Endothelial cell of umbilical vein (primary cell): ENCODE measurements around the gene SMCO3. TPM values are rescaled to one million over a fixed set of nuclear protein-coding genes. Genes with fewer than 3 reads are reported as not detected.

Source experiments
- BruUV-seq: library from RNA; stranded (reverse); fragments of 400-500 nt; replicated peaks from 2 replicates; lab custom pipeline; 2021; lab: Mats Ljungman, UMichigan
- CTCF ChIA-PET: fragments of 300-600, 350-600 bp; sonication (Branson Sonifier 250); formaldehyde crosslinking; loops from one replicate; lab custom pipeline; 2021; ENCODE audit warnings: antibody characterized with exemption, inconsistent platforms; lab: Charles Lee
- POLR2A ChIA-PET: fragments of 300-600, 350-600 bp; sonication (Branson Sonifier 250); formaldehyde crosslinking; loops from one replicate; lab custom pipeline; 2021; ENCODE audit warnings: antibody characterized with exemption, inconsistent platforms; lab: Charles Lee
- DNase-seq: peaks from one replicate; pipeline ENCODE4 v3.0.0-alpha.2; 2011; ENCODE audit warnings: low read depth, low spot score
- FAIRE-seq: peaks from 2 replicates; lab custom pipeline; 2011; peaks lifted over from hg19 to GRCh38; lab: Jason Lieb, UNC
- H2AFZ ChIP-seq: 2 replicates; pipeline ENCODE4 v1.6.0; 2012; ENCODE audit warnings: low read depth, low read length, control low read depth, inconsistent platforms
- H3K27ac ChIP-seq: 2 replicates; pipeline ENCODE4 v1.5.1; 2011; ENCODE audit warnings: low read depth, mild to moderate bottlenecking, control low read depth, low read length, moderate library complexity; ENCODE audit not compliant: insufficient read depth
- H3K27me3 ChIP-seq, 2 experiments: 2 replicates each; pipeline versions ENCODE4 v1.6.0 to v1.6.1; 2011; ENCODE audit warnings: low read length in 2 of 2, mixed read lengths in 1 of 2; ENCODE audit not compliant: control insufficient read depth in 2 of 2, insufficient read depth in 2 of 2
- H3K36me3 ChIP-seq, 2 experiments: 2 replicates in 1 of 2; 3 replicates in 1 of 2; pipeline ENCODE4 v1.5.1; 2011; ENCODE audit warnings: low read length in 2 of 2, mild to moderate bottlenecking in 1 of 2, moderate library complexity in 1 of 2; ENCODE audit not compliant: control insufficient read depth in 2 of 2, insufficient read depth in 2 of 2; ENCODE audit errors: extremely low read depth in 1 of 2
- H3K4me1 ChIP-seq: 3 replicates; pipeline ENCODE4 v1.5.1; 2011; ENCODE audit warnings: mild to moderate bottlenecking, low read length; ENCODE audit not compliant: control insufficient read depth, insufficient read depth; ENCODE audit errors: extremely low read depth
- H3K4me2 ChIP-seq: 2 replicates; pipeline ENCODE4 v1.6.1; 2011; ENCODE audit warnings: low read length, control low read depth, mixed read lengths; ENCODE audit not compliant: insufficient read depth
- H3K4me3 ChIP-seq, 3 experiments: fragments of 200-600 bp in 1 of 3; sonication (generic), shearing (Covaris generic) in 1 of 3; replicated peaks in 1 of 3; 2 replicates each; pipeline ENCODE4 v1.5.1; 2011 to 2016; ENCODE audit warnings: control low read depth in 3 of 3, low read length in 3 of 3, mild to moderate bottlenecking in 2 of 3, inconsistent platforms in 1 of 3, low read depth in 1 of 3, moderate library complexity in 1 of 3; ENCODE audit not compliant: insufficient read depth in 1 of 3
- H3K79me2 ChIP-seq: 2 replicates; pipeline ENCODE4 v1.6.0; 2012; ENCODE audit warnings: low read length, inconsistent platforms; ENCODE audit not compliant: control insufficient read depth, insufficient read depth
- H3K9ac ChIP-seq: replicated peaks from 2 replicates; pipeline ENCODE3; 2011; ENCODE audit warnings: low read length, control low read depth; ENCODE audit not compliant: insufficient read depth; ENCODE audit errors: extremely low read depth
- H3K9me1 ChIP-seq: replicated peaks from 3 replicates; pipeline ENCODE4 v1.6.0; 2011; ENCODE audit warnings: mild to moderate bottlenecking, low read length; ENCODE audit not compliant: control insufficient read depth, insufficient read depth; ENCODE audit errors: extremely low read depth
- H3K9me3 ChIP-seq: replicated peaks from 2 replicates; pipeline ENCODE4 v1.5.1; 2012; ENCODE audit warnings: low read length, inconsistent platforms; ENCODE audit not compliant: control insufficient read depth, insufficient read depth
- H4K20me1 ChIP-seq: replicated peaks from 2 replicates; pipeline ENCODE3; 2011; ENCODE audit warnings: mild to moderate bottlenecking, low read length; ENCODE audit not compliant: control insufficient read depth, insufficient read depth; ENCODE audit errors: extremely low read depth
- CTCF ChIP-seq, 2 donors: IDR thresholded peaks; 1 replicate in 1 of 2; 2 replicates in 1 of 2; pipeline ENCODE4 v1.5.1; 2011; ENCODE audit warnings: low read length in 2 of 2, mild to moderate bottlenecking in 2 of 2, moderate library complexity in 2 of 2, control low read depth in 1 of 2, inconsistent platforms in 1 of 2, low read depth in 1 of 2; ENCODE audit not compliant: insufficient read depth in 1 of 2; ENCODE audit errors: extremely low read depth in 1 of 2
- EZH2 ChIP-seq: IDR thresholded peaks from 2 replicates; pipeline ENCODE4 v1.6.1; 2012; ENCODE audit warnings: borderline replicate concordance, low read depth, mild to moderate bottlenecking, moderate library complexity, low read length, inconsistent platforms; ENCODE audit not compliant: severe bottlenecking
- FOS ChIP-seq: IDR thresholded peaks from 2 replicates; pipeline ENCODE4 v1.6.1; 2011; ENCODE audit warnings: mild to moderate bottlenecking, low read length, moderate library complexity, borderline replicate concordance; ENCODE audit not compliant: insufficient read depth
- GATA2 ChIP-seq: IDR thresholded peaks from 2 replicates; pipeline ENCODE4 v1.7.0; 2011; ENCODE audit warnings: low read depth, mild to moderate bottlenecking, moderate library complexity, mixed read lengths, low read length; ENCODE audit not compliant: insufficient read length, insufficient read depth
- JUN ChIP-seq: IDR thresholded peaks from 2 replicates; pipeline ENCODE4 v1.6.1; 2011; ENCODE audit warnings: borderline replicate concordance, low read depth; ENCODE audit not compliant: insufficient read length, insufficient read depth
- MAX ChIP-seq: IDR thresholded peaks from 2 replicates; pipeline ENCODE4 v1.6.1; 2011; ENCODE audit not compliant: insufficient read depth, insufficient read length
- MYC ChIP-seq: IDR thresholded peaks from one replicate; pipeline ENCODE4 v1.6.1; 2011; ENCODE audit warnings: mild to moderate bottlenecking, low read depth, low read length
- POLR2A ChIP-seq: IDR thresholded peaks from 2 replicates; pipeline ENCODE4 v1.6.1; 2012; ENCODE audit warnings: low read depth, mild to moderate bottlenecking, control low read depth, low read length
- POLR2AphosphoS5 ChIP-seq: IDR thresholded peaks from 2 replicates; pipeline ENCODE4 v1.6.1; 2012; ENCODE audit warnings: low read depth, mild to moderate bottlenecking, control low read depth, low read length, moderate library complexity; ENCODE audit not compliant: insufficient read depth
- dilution Hi-C: fragments of 300-500 bp; cut with MboI; formaldehyde crosslinking; loops from one replicate; pipeline ENCODE4 v1.15.0; 2019; ENCODE audit warnings: low sequenced_read_pairs; ENCODE audit not compliant: extremely low pct_ligation_motif_present
- intact Hi-C: fragments of 100-400 bp; cut with micrococcal nuclease; formaldehyde crosslinking; loops from one replicate; pipeline ENCODE4 v1.10.0; 2022
- polyA plus RNA-seq, 4 experiments: library from polyadenylated mRNA; depleted of rRNA in 3 of 4; stranded (reverse) in 3 of 4; unstranded in 1 of 4; fragments of >200 nt; gene quantifications; 2 replicates each; pipeline versions ENCODE4 v1.2.1 to v1.2.3, GENCODE V29; 2011 to 2012; ENCODE audit warnings: missing spikeins in 1 of 4
- total RNA-seq: library from RNA; stranded (reverse); gene quantifications from 2 replicates; pipeline ENCODE4 v1.2.3, GENCODE V29; 2021

Gene SMCO3
- total and polyA plus RNA-seq, 2 donors (not counting 3 experiments of a cell fraction or from before 2014, with no cell fraction given), result 0.33 to 0.35 TPM

- ChIA-PET POLR2A (interaction anchor here (0.6 kb wide), 1 partner anchor 42 kb away, joined by 6 read pairs; no protein-coding TSS in a partner anchor), CTCF (interaction anchor here (1.7 to 7.4 kb wide), 5 partner anchors 11 to 377 kb away, joined by 8 to 97 read pairs (median 15); partner anchors contain the start of gene RERG)
- no peak for DNase-seq
- H3K27ac ChIP-seq, result no peak overlapping the region
- H3K4me2 ChIP-seq, result no peak overlapping the region
- H3K4me1 ChIP-seq, result peaks cover 60% of the 10 kb centered on the region
- peaks cover 0 to 6% of the 10 kb centered on the region in 2 experiments for H3K36me3 ChIP-seq
- peaks cover 16% of the 10 kb centered on the region for H3K79me2 ChIP-seq
- H4K20me1 ChIP-seq, result no peaks in the 10 kb centered on the region
- TF ChIP-seq CTCF (IDR thresholded peaks at IDR 0.05; ENCODE audit: extremely low read depth in 1 of 2, insufficient read depth in 1 of 2, low read depth in 1 of 2, low read length in 2 of 2) (no peak), JUN (no peak), GATA2 (no peak), POLR2AphosphoS5 (no peak), EZH2 (no peak), POLR2A (no peak), FOS (no peak), MYC (no peak), MAX (no peak)
- no peaks in the 10 kb centered on the region for H3K9me1 ChIP-seq
- BruUV-seq, result no TSS peak
- no peak for FAIRE-seq
- dilution Hi-C loops (no loop called here), intact Hi-C loops (loop anchor here (2.0 kb wide), 2 partner anchors 142 to 308 kb away; no protein-coding TSS in a partner anchor)
- no peak overlapping the region for H2AFZ ChIP-seq
- no peaks in the 10 kb centered on the region for H3K27me3 ChIP-seq
- H3K9ac ChIP-seq, result no peak overlapping the region
- no peaks in the 10 kb centered on the region for H3K9me3 ChIP-seq
- H3K4me3 ChIP-seq, result no peak overlapping the region
These were observed 30.4 kb upstream of the SMCO3 start for GRCh38 chr12:14844401-14844800.
